Lower leg skin (tissue), 3 donors: ENCODE results near the gene SYNJ2BP.

Experiments
- CTCF ChIP-seq, 3 donors: fragments of 450-650 bp; IDR thresholded peaks; one replicate each; pipeline ENCODE4 v1.5.1; 2016; ENCODE audit warnings: antibody characterized with exemption in 3 of 3, mild to moderate bottlenecking in 3 of 3, moderate library complexity in 2 of 3
- POLR2A ChIP-seq, 2 donors: fragments of 450-650 bp; IDR thresholded peaks; one replicate each; pipeline ENCODE4 v1.6.1; 2016 to 2017; ENCODE audit warnings: antibody characterized with exemption in 2 of 2, mild to moderate bottlenecking in 1 of 2, moderate library complexity in 1 of 2

- no peak for TF ChIP-seq POLR2A (IDR thresholded peaks at IDR 0.05)
- no peak for TF ChIP-seq CTCF (IDR thresholded peaks at IDR 0.05)
Measured at GRCh38 chr14:70416725-70417349, at the start of gene SYNJ2BP.
